Transverse colon (tissue), 4 donors: ENCODE results near the gene PSKH1.

Experiments used
- EP300 ChIP-seq: sonication (generic); formaldehyde crosslinking; IDR thresholded peaks from one replicate; pipeline ENCODE4 v1.6.1; 2017; ENCODE audit warnings: antibody characterized with exemption, low read depth
- POLR2A ChIP-seq: fragments of 450-650 bp; IDR thresholded peaks from one replicate; pipeline ENCODE4 v1.6.1; 2016; ENCODE audit warnings: antibody characterized with exemption, mild to moderate bottlenecking, moderate library complexity
- POLR2AphosphoS5 ChIP-seq, 3 donors: sonication (generic); formaldehyde crosslinking; IDR thresholded peaks; one replicate each; pipeline ENCODE4 v1.6.1; 2016; ENCODE audit warnings: antibody characterized with exemption in 3 of 3
- TF ChIP-seq, protein P1 (sequence below), 5 experiments: fragments of 200-600 bp in 3 of 5; fragments of 450-650 bp in 2 of 5; sonication (generic) in 3 of 5; IDR thresholded peaks; 1 replicate in 2 of 5; 2 replicates in 3 of 5; pipeline ENCODE4 v1.5.1; 2016 to 2017; ENCODE audit warnings: antibody characterized with exemption in 5 of 5, inconsistent platforms in 3 of 5, mild to moderate bottlenecking in 2 of 5, moderate library complexity in 1 of 5

DNA sequence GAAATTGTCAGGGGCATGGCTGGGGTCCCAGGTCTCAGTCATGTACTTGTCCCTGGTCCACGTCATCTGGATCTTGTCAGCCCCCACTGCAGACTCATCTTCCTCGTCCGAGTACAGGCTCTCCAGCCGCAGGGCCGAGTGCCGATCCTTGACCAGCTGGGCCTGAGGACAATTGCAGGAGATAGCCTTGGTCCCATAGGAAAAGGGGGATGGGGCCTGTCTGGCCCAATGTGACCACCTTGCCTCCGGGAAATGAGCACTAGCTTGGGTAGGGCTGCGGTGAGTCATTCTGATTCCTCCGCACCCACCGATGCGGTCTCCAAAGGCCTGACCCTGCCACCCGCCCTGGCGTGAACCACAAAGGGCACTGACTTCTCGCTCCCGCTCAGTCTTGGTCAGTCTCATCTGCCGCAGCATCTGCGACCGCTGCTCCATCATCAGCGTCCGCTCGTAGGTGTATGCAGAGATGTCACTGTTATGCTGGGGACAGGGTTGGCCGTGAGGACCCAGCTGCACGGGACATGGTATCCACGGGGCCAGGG, 52.4 kb downstream of the PSKH1 start:
- TF ChIP-seq EP300: no peak
- no peak for TF ChIP-seq POLR2A
- TF ChIP-seq, protein P1, sequence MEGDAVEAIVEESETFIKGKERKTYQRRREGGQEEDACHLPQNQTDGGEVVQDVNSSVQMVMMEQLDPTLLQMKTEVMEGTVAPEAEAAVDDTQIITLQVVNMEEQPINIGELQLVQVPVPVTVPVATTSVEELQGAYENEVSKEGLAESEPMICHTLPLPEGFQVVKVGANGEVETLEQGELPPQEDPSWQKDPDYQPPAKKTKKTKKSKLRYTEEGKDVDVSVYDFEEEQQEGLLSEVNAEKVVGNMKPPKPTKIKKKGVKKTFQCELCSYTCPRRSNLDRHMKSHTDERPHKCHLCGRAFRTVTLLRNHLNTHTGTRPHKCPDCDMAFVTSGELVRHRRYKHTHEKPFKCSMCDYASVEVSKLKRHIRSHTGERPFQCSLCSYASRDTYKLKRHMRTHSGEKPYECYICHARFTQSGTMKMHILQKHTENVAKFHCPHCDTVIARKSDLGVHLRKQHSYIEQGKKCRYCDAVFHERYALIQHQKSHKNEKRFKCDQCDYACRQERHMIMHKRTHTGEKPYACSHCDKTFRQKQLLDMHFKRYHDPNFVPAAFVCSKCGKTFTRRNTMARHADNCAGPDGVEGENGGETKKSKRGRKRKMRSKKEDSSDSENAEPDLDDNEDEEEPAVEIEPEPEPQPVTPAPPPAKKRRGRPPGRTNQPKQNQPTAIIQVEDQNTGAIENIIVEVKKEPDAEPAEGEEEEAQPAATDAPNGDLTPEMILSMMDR (IDR thresholded peaks at IDR 0.05): no peak
- TF ChIP-seq POLR2AphosphoS5 (IDR thresholded peaks at IDR 0.05): no peak
